ENCODE measurements around the gene CAMTA1. TPM values are rescaled to one million over a fixed set of nuclear protein-coding genes. Genes with fewer than 3 reads are reported as not detected.
A peak's percentile ranks its signal among the peaks of the same experiment; 100 is the strongest.

The CAMTA1 gene
- total and polyA plus RNA-seq, 8 donors = 42.8 to 213 (median 118) TPM

DNA sequence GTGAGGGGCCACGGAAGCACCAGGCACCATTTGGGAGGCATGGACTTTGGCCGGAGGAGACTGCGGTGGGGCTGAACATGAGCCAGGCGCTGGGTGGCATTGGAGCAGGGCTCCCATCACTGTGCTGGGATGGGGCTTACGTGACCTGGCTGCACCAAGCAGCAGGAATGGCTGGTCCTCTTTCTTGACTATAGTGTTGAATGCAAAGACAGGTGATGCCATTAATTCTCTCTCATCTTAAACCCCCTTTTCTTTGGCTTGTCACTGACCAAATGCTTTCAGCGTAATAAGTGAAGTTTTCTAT is 447.9 kb downstream of the CAMTA1 start:
- no peak for DNase-seq
- Histone ChIP-seq H3K4me1 (peaks cover 0 to 8% (median 2%) of the 10 kb centered on the region in 4 donors), H3K9me3 (no peaks in the 10 kb centered on the region), H3K36me3 (no peaks in the 10 kb centered on the region), H3K27ac (no peak overlapping the region), H3K27me3 (peaks cover 0 to 5% (median 0%) of the 10 kb centered on the region in 3 donors), H3K4me3 (no peak overlapping the region)
- intact Hi-C loops (cut with DNase I; ENCODE audit: low total_unique reads) = no loop called here
- TF ChIP-seq, protein P1, sequence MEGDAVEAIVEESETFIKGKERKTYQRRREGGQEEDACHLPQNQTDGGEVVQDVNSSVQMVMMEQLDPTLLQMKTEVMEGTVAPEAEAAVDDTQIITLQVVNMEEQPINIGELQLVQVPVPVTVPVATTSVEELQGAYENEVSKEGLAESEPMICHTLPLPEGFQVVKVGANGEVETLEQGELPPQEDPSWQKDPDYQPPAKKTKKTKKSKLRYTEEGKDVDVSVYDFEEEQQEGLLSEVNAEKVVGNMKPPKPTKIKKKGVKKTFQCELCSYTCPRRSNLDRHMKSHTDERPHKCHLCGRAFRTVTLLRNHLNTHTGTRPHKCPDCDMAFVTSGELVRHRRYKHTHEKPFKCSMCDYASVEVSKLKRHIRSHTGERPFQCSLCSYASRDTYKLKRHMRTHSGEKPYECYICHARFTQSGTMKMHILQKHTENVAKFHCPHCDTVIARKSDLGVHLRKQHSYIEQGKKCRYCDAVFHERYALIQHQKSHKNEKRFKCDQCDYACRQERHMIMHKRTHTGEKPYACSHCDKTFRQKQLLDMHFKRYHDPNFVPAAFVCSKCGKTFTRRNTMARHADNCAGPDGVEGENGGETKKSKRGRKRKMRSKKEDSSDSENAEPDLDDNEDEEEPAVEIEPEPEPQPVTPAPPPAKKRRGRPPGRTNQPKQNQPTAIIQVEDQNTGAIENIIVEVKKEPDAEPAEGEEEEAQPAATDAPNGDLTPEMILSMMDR (IDR thresholded peaks at IDR 0.05) = no peak
- TF ChIP-seq EP300 (IDR thresholded peaks at IDR 0.05) (no peak), POLR2AphosphoS5 (IDR thresholded peaks at IDR 0.05) (no peak), POLR2A (IDR thresholded peaks at IDR 0.05) (no peak)
- WGBS, 5 donors = 92 to 99% (median 98%) methylated on average over 6 of the region's 6 CpGs

DNA sequence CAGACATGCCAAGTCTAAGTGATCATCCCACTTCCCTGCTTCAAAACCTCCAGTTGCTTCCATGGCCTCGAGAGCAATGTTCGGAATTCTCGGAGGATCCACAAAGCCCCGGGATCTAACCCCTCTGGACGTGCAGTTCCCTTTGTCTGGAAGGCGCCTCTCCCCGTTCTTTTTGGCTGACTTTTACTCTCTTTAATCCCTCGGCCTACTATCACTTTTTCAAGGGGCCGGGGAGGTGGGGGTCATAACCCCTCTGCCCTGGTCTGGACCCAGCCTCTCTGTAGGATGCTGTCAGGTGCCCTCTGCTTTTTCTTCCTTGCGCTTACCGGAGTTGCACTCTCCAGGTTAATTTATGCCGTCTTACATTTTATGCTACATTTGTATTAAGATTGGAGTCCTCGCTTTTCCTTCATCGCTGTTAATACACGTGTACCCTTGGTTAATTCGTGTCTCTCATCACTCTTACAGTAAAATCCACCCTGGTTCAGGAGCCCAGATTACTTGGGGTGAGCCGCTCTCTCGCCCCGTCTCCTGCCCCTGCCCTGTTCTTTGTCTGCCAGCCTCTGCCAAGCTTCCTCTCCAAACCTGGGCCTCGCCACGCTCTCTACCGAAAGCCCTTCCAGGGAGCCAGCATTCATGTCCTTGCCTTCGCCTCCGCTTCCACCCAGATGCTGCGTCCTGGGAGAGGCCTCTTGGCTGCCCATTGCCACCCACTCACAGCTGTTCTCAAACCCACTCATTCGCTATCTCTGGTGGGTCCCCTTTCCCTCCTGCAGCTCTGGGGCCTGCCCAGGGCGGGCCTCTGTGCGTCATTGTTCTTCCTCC is 448.6 kb downstream of the CAMTA1 start:
- intact Hi-C loops (cut with DNase I; ENCODE audit: low total_unique reads) = no loop called here
- TF ChIP-seq, protein P1 (IDR thresholded peaks at IDR 0.05) = no peak
- TF ChIP-seq EP300 (IDR thresholded peaks at IDR 0.05) = no peak
- no peak for TF ChIP-seq POLR2AphosphoS5 (IDR thresholded peaks at IDR 0.05)
- no peak for TF ChIP-seq POLR2A (IDR thresholded peaks at IDR 0.05)
- H3K4me1 ChIP-seq = peaks cover 0 to 8% (median 2%) of the 10 kb centered on the region in 4 donors
- 74 to 88% (median 77%) methylated on average over 28 of the region's 28 CpGs for WGBS, 5 donors
- H3K9me3 ChIP-seq = no peaks in the 10 kb centered on the region
- no peaks in the 10 kb centered on the region for H3K27me3 ChIP-seq
- H3K27ac ChIP-seq = peak overlapping the region in 1 of 5 donors; percentile 47
- no peak for DNase-seq
- H3K36me3 ChIP-seq = no peaks in the 10 kb centered on the region
- no peak overlapping the region for H3K4me3 ChIP-seq

DNA sequence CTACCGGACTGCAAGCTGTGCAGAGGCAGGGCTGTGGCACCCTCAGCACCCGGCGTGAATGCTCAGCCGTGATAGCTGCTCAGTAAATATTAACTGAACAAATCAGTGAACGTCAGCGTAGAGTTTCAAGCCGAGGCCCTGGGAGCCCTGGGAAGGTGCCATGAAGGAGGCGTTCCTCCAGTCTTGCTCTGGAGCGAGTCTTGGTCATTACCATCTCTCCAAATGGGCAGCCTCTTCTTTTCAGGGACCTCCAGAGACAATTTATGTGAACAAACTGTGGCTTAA is 449.2 kb downstream of the CAMTA1 start:
- no peaks in the 10 kb centered on the region for H3K36me3 ChIP-seq
- peak overlapping the region in 1 of 5 donors; percentile 47 for H3K27ac ChIP-seq
- H3K9me3 ChIP-seq = no peaks in the 10 kb centered on the region
- H3K4me1 ChIP-seq = peaks cover 0 to 8% (median 2%) of the 10 kb centered on the region in 4 donors
- no peaks in the 10 kb centered on the region for H3K27me3 ChIP-seq
- 30 to 66% (median 46%) methylated on average over 6 to 9 of the region's 9 CpGs for WGBS, 5 donors
- no peak for TF ChIP-seq POLR2A (IDR thresholded peaks at IDR 0.05)
- TF ChIP-seq POLR2AphosphoS5 (IDR thresholded peaks at IDR 0.05) = peak in 1 of 3 donors; percentile 51
- intact Hi-C loops (cut with DNase I; ENCODE audit: low total_unique reads) = no loop called here
- DNase-seq = peak; percentile 39 to 79
- no peak overlapping the region for H3K4me3 ChIP-seq

DNA sequence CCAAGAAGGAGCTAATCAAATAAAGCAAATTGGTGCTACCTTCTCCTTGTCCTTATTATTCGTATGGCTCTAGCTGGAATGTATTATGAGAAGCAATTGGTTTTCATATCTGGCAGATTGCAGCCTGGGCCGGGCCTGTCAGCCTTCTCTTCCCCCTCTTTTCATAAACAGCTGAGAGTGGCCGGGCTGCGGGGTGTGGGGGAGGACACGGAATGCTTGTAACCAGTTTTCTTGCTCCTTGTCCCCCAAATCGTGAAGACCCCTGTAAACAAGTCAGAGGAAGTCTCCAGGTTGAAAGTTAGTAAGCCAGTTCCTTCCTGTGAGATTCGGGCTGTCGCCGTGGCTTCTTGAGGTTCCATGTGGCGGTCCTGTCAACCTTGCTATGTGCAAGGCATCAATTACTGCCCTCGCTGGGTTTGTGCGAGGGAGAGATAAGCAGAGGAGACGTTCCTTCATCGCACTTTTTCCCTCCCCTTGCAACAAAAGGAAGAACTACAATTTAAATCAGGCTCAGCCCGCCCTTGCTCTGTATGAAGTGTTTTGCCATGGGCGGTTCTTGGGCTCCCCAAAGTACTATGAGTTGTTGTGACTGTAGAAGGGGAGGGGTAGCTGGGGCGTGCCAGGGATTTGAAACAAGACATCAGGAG is 450.7 kb downstream of the CAMTA1 start:
- Histone ChIP-seq H3K27ac (no peak overlapping the region), H3K4me3 (no peak overlapping the region), H3K36me3 (no peaks in the 10 kb centered on the region), H3K4me1 (peaks cover 0 to 8% (median 2%) of the 10 kb centered on the region in 4 donors), H3K9me3 (no peaks in the 10 kb centered on the region), H3K27me3 (no peaks in the 10 kb centered on the region)
- 56 to 69% (median 67%) methylated on average over 17 of the region's 17 CpGs for WGBS, 5 donors
- DNase-seq = no peak
- TF ChIP-seq POLR2AphosphoS5 (IDR thresholded peaks at IDR 0.05) = no peak
- TF ChIP-seq, protein P1 (IDR thresholded peaks at IDR 0.05) = no peak
- TF ChIP-seq EP300 (IDR thresholded peaks at IDR 0.05) = no peak
- no peak for TF ChIP-seq POLR2A (IDR thresholded peaks at IDR 0.05)
- intact Hi-C loops (cut with DNase I; ENCODE audit: low total_unique reads) = no loop called here

Measured in stomach (tissue), 9 donors.